Esophagus muscularis mucosa (tissue), 4 donors: ENCODE results near the gene DISP2. TPM values are rescaled to one million over a fixed set of nuclear protein-coding genes. Genes with fewer than 3 reads are reported as not detected.
A peak's percentile ranks its signal among the peaks of the same experiment; 100 is the strongest.

Experiments used
- DNase-seq: peaks from one replicate; pipeline ENCODE4 v3.0.0-alpha.2; 2017; ENCODE audit errors: extremely low spot score
- H3K27ac ChIP-seq, 4 donors: fragments of 200-600 bp; sonication (generic); replicated peaks in 1 of 4; 1 replicate in 3 of 4; 2 replicates in 1 of 4; pipeline ENCODE4 v1.5.1; 2016 to 2019; ENCODE audit warnings: mild to moderate bottlenecking in 1 of 4
- H3K27me3 ChIP-seq, 4 donors: fragments of 200-600 bp; sonication (generic); one replicate each; pipeline versions ENCODE4 v1.5.1 to v1.6.0; 2016 to 2019
- H3K36me3 ChIP-seq, 4 donors: fragments of 200-600 bp; sonication (generic); one replicate each; pipeline ENCODE4 v1.5.1; 2016 to 2019
- H3K4me1 ChIP-seq, 4 donors: fragments of 200-600 bp; sonication (generic); one replicate each; pipeline ENCODE4 v1.5.1; 2016 to 2019
- H3K4me3 ChIP-seq, 4 donors: fragments of 200-600 bp; sonication (generic); 1 replicate in 2 of 4; 2 replicates in 2 of 4; pipeline ENCODE4 v1.5.1; 2016 to 2019; ENCODE audit warnings: mild to moderate bottlenecking in 4 of 4, moderate library complexity in 1 of 4
- H3K9me3 ChIP-seq, 4 donors: fragments of 200-600 bp; sonication (generic); 1 replicate in 3 of 4; 2 replicates in 1 of 4; pipeline ENCODE4 v1.5.1; 2016 to 2019
- CTCF ChIP-seq, 3 experiments: fragments of 200-600 bp in 2 of 3; fragments of 450-650 bp in 1 of 3; sonication (generic) in 2 of 3; IDR thresholded peaks; one replicate each; pipeline ENCODE4 v1.5.1; 2017 to 2019; ENCODE audit warnings: antibody characterized with exemption in 3 of 3, mild to moderate bottlenecking in 2 of 3, moderate library complexity in 1 of 3
- EP300 ChIP-seq: sonication (generic); formaldehyde crosslinking; IDR thresholded peaks from one replicate; pipeline ENCODE4 v1.6.1; 2017; ENCODE audit warnings: antibody characterized with exemption
- POLR2A ChIP-seq: fragments of 450-650 bp; IDR thresholded peaks from one replicate; pipeline ENCODE4 v1.6.1; 2017; ENCODE audit warnings: antibody characterized with exemption, moderate library complexity, mild to moderate bottlenecking, low read depth
- POLR2AphosphoS5 ChIP-seq, 2 donors: sonication (generic); formaldehyde crosslinking; IDR thresholded peaks; one replicate each; pipeline ENCODE4 v1.6.1; 2017; ENCODE audit warnings: antibody characterized with exemption in 2 of 2
- WGBS: methylation state at CpG from one replicate; pipeline ENCODE4 v1.1.5; 2018; 5-methylcytosine and 5-hydroxymethylcytosine counted together
- intact Hi-C: fragments of 100-400 bp; cut with DNase I; formaldehyde crosslinking; loops from one replicate; pipeline ENCODE4 v1.15.1; 2023
- total RNA-seq, 4 donors: library from RNA; depleted of rRNA; stranded (reverse); fragments of >200 nt; gene quantifications; one replicate each; pipeline versions ENCODE4 v1.1.0 to v1.2.1, GENCODE V29; 2016

Gene DISP2
- total RNA-seq, 4 donors from 2014 or later, result 0.13 to 0.42 (median 0.26) TPM

GRCh38 chr15:40352281-40352901 lies 5.6 kb upstream of the DISP2 start:
- no peak for DNase-seq
- no peaks in the 10 kb centered on the region for H3K9me3 ChIP-seq
- 85% methylated on average over 5 of the region's 7 CpGs for WGBS
- no peak for TF ChIP-seq CTCF (IDR thresholded peaks at IDR 0.05)
- no peak for TF ChIP-seq POLR2A
- TF ChIP-seq POLR2AphosphoS5 (IDR thresholded peaks at IDR 0.05), result no peak
- TF ChIP-seq EP300, result no peak
- no peak overlapping the region for H3K4me3 ChIP-seq
- H3K36me3 ChIP-seq, result no peaks in the 10 kb centered on the region
- no peak overlapping the region for H3K27ac ChIP-seq
- H3K27me3 ChIP-seq, result no peaks in the 10 kb centered on the region
- peaks cover 5 to 14% (median 11%) of the 10 kb centered on the region in 4 donors for H3K4me1 ChIP-seq
- intact Hi-C loops, result loop anchor here (5.0 kb wide), 1 partner anchor 70 kb away; no protein-coding TSS in a partner anchor

- DNase-seq, result no peak
- Histone ChIP-seq H3K9me3 (no peaks in the 10 kb centered on the region), H3K36me3 (no peaks in the 10 kb centered on the region), H3K27me3 (peaks cover 0 to 4% (median 0%) of the 10 kb centered on the region in 4 donors), H3K4me3 (no peak overlapping the region), H3K27ac (no peak overlapping the region), H3K4me1 (peaks cover 14 to 25% (median 23%) of the 10 kb centered on the region in 4 donors)
- TF ChIP-seq CTCF (IDR thresholded peaks at IDR 0.05) (no peak), EP300 (no peak), POLR2A (no peak), POLR2AphosphoS5 (IDR thresholded peaks at IDR 0.05) (no peak)
- 86% methylated on average over 5 of the region's 5 CpGs for WGBS
- intact Hi-C loops, result loop anchor here (5.0 kb wide), 1 partner anchor 69 kb away; no protein-coding TSS in a partner anchor
Measured at GRCh38 chr15:40353697-40354096, 4.3 kb upstream of the DISP2 start.

- Histone ChIP-seq H3K9me3 (no peaks in the 10 kb centered on the region), H3K27ac (no peak overlapping the region), H3K36me3 (no peaks in the 10 kb centered on the region), H3K4me1 (peaks cover 15 to 29% (median 28%) of the 10 kb centered on the region in 4 donors), H3K4me3 (no peak overlapping the region), H3K27me3 (peaks cover 0 to 12% (median 0%) of the 10 kb centered on the region in 4 donors)
- WGBS, result 38% methylated on average over 8 of the region's 9 CpGs
- DNase-seq, result no peak
- peak; percentile 42 to 50 (median 42) for TF ChIP-seq CTCF (IDR thresholded peaks at IDR 0.05)
- TF ChIP-seq POLR2AphosphoS5 (IDR thresholded peaks at IDR 0.05), result no peak
- intact Hi-C loops, result loop anchor here (5.0 kb wide), 1 partner anchor 68 kb away; no protein-coding TSS in a partner anchor
Measured at GRCh38 chr15:40354408-40355171, 3.4 kb upstream of the DISP2 start.

- Histone ChIP-seq H3K9me3 (no peaks in the 10 kb centered on the region), H3K4me1 (peaks cover 15 to 29% (median 28%) of the 10 kb centered on the region in 4 donors), H3K36me3 (no peaks in the 10 kb centered on the region), H3K27ac (no peak overlapping the region), H3K27me3 (peaks cover 0 to 12% (median 0%) of the 10 kb centered on the region in 4 donors), H3K4me3 (no peak overlapping the region)
- 100% methylated on average over 4 of the region's 5 CpGs for WGBS
- no peak for DNase-seq
- intact Hi-C loops, result no loop called here
- TF ChIP-seq POLR2A, result no peak
- TF ChIP-seq POLR2AphosphoS5 (IDR thresholded peaks at IDR 0.05), result no peak
- no peak for TF ChIP-seq CTCF (IDR thresholded peaks at IDR 0.05)
- no peak for TF ChIP-seq EP300
Measured at GRCh38 chr15:40355976-40356585, 1.9 kb upstream of the DISP2 start.
